Gastroesophageal sphincter (tissue), 3 donors: ENCODE results near the gene GPR17.

Experiments used
- CTCF ChIP-seq, 4 experiments: fragments of 200-600 bp in 2 of 4; fragments of 450-650 bp in 2 of 4; sonication (generic) in 1 of 4; IDR thresholded peaks; one replicate each; pipeline ENCODE4 v1.5.1; 2017 to 2019; ENCODE audit warnings: antibody characterized with exemption in 4 of 4, mild to moderate bottlenecking in 2 of 4, moderate library complexity in 2 of 4
- EP300 ChIP-seq: sonication (generic); formaldehyde crosslinking; IDR thresholded peaks from one replicate; pipeline ENCODE4 v1.6.1; 2017; ENCODE audit warnings: antibody characterized with exemption, mild to moderate bottlenecking
- POLR2A ChIP-seq, 2 donors: fragments of 450-650 bp; IDR thresholded peaks; one replicate each; pipeline ENCODE4 v1.6.1; 2017; ENCODE audit warnings: antibody characterized with exemption in 2 of 2, mild to moderate bottlenecking in 2 of 2, moderate library complexity in 1 of 2
- POLR2AphosphoS5 ChIP-seq: sonication (generic); formaldehyde crosslinking; IDR thresholded peaks from one replicate; pipeline ENCODE4 v1.6.1; 2017; ENCODE audit warnings: antibody characterized with exemption

GRCh38 chr2:127678531-127678930 is 32.6 kb downstream of the GPR17 start:
- TF ChIP-seq CTCF (IDR thresholded peaks at IDR 0.05) (no peak), POLR2A (IDR thresholded peaks at IDR 0.05) (no peak), POLR2AphosphoS5 (no peak), EP300 (no peak)
